Stimulated activated naive CD4-positive, alpha-beta T cell (primary cell): ENCODE results near the gene CTSL.

Experiments
- DNase-seq, 6 experiments: peaks; one replicate each; lab custom pipeline; 2025; lab: John Stamatoyannopoulos, UW

Gene CTSL

GRCh38 chr9:87701491-87701890, 24.4 kb upstream of the CTSL start:
- no peak for DNase-seq

- DNase-seq, result no peak
Observed at GRCh38 chr9:87701931-87702421, 23.9 kb upstream of the CTSL start.

GRCh38 chr9:87702921-87703320, 23.0 kb upstream of the CTSL start:
- no peak for DNase-seq

- DNase-seq, result no peak
Observed at GRCh38 chr9:87703636-87704276, 22.2 kb upstream of the CTSL start.

DNA sequence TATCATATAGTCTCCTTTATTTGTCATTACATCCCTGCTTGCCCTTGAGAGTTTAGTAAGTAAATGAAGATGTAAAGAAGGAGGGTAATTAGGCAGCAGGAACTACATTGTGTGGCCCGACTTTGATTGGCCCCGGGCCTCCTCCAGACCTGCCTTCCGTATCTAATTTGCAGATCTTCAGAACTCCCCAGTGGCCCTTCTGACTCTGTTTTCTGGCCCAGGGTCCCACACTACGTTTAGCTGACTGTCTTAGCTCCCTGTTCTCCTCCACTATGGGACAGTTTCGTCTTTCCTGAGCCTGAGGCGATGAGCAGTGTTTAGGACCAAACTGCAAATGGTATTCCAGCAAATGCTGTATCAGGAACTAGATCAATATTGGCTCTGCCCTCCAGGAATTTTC, 21.6 kb upstream of the CTSL start:
- no peak for DNase-seq

DNA sequence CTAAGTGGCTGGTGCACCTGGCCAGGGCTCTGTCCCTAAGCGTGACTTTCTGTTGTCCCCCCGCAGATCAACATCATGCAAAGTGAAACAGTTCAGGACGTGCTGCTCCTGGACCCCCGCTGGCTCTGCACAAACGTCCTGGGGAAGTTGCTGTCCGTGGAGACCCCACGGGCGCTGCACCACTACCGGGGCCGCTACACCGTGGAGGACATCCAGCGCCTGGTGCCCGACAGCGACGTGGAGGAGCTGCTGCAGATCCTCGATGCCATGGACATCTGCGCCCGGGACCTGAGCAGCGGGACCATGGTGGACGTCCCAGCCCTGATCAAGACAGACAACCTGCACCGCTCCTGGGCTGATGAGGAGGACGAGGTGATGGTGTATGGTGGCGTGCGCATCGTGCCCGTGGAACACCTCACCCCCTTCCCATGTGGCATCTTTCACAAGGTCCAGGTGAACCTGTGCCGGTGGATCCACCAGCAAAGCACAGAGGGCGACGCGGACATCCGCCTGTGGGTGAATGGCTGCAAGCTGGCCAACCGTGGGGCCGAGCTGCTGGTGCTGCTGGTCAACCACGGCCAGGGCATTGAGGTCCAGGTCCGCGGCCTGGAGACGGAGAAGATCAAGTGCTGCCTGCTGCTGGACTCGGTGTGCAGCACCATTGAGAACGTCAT, 19.7 kb upstream of the CTSL start:
- no peak for DNase-seq

DNA sequence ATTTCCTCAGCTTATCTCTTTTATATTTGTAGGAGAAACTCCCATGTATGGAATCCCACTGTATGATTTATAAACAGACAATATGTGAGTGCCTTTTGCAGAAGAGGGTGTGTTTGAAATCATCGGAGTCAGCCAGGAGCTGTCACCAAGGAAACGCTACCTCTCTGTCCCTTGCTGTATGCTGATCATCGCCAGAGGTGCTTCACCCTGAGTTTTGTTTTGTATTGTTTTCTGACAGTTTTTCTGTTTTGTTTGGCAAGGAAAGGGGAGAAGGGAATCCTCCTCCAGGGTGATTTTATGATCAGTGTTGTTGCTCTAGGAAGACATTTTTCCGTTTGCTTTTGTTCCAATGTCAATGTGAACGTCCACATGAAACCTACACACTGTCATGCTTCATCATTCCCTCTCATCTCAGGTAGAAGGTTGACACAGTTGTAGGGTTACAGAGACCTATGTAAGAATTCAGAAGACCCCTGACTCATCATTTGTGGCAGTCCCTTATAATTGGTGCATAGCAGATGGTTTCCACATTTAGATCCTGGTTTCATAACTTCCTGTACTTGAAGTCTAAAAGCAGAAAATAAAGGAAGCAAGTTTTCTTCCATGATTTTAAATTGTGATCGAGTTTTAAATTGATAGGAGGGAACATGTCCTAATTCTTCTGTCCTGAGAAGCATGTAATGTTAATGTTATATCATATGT, 18.0 kb upstream of the CTSL start:
- no peak for DNase-seq

DNA sequence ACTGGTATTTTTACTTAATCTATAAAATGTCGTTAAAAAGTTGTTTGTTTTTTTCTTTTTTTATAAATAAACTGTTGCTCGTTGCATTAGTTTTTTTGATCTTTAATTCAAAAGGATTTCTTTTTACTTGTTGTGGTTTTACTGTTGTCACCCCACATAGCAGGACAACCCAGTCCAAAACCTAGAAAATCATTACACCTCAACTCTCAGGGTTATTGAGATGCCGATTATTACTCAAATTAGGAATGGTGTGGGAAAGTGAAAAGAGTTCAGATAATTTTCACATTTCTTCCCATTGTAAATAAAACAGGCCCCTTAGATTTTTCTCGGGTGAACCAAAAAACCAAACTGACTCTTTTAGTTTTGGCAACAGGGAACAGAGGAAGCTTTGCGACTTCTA, 17.4 kb upstream of the CTSL start:
- no peak for DNase-seq

DNA sequence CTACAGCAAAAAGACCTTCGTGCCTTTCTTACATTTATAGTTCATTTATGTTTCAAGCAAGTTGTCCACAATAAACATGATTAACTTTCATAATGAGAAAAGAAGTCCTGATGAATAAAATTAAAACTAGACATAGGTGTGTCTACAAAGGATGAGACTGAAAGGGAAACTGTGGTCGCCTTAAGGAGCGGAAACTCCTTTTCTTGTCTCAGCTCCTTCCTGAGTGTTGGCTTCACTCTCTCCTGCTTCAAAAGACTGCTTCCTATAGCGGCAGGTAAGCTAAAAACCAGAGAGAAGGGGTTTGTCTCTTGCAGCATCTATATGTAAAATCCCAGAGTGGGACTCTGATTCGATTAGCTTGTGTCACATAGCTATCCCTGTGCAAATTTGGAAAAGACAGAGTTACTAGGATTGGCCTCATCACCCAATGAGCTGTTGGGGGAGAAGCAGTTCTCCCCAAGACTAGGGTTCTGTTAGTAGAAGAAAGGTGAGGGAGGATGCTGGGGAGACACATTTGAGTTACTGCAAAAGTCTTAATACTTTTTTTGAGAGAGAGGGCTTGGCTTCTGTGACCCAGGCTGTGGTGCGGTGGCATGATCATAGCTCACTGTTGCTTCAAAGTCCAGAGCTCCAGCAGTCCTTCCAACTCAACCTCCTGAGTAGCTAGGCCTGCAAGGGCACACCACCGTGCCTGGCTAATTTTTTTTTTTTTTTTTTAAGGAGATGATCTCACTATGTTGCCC, 16.8 kb upstream of the CTSL start:
- peak in 3 of 6 experiments; percentile 32 to 61 (median 50) for DNase-seq

- no peak for DNase-seq
Observed at GRCh38 chr9:87710443-87710842, 15.5 kb upstream of the CTSL start.

- no peak for DNase-seq
Observed at GRCh38 chr9:87711857-87712800, 13.8 kb upstream of the CTSL start.

DNA sequence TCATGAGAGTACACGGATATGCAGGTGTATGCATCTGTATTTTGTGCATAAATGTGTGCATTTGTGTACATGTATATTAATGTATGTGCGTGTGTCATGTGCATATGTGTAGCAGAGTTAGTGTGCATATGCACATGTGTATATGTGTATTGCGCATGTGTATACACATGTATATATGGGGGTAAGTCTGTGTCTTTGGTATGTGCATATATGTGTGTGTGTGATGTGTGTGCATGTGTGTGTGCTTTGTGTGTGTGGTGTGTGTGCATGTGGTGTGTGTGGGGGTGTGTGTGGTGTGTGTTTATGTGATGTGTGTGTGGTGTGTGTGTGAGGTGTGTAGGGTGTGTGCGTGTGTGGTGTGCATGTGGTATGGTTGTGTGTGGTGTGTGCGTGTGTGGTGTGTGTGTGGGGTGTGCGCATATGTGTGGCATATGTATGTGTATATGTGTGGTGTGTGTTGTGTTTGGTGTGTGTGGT, 13.1 kb upstream of the CTSL start:
- DNase-seq, result no peak

DNA sequence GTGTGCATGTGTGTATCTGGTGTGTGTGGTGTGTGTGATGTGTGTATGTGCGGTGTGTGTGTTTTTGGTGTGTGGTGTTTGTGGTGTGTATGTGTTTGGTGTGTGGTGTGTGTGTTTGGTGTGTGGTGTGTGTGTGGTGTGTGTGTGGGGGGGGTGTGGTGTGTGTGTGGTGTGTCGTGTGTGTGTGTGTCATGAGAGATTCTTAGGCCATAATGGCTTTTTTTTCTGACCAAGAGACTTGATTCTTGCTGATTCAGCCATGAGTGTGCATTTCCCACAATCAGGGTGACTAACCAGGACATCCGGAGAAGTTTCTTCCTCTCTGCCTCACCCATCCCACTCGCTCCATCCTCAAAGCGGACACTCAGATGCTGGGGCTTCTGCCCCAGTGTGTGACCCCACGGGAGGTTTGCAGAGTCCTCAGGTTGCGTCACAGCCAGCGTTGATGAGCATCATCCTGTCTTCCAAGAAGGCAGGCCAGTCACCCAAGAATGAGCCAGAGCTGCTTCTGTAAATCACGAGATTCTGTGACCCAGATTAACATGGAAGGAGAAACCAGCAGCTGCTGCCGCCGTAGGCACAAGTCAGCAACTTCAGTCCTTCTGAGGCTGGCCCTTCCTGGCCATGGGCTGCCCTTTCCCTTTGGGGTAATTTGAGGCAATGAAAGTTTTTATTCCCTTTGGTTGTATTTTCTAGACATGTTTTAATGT, 12.5 kb upstream of the CTSL start:
- no peak for DNase-seq

- no peak for DNase-seq
Observed at GRCh38 chr9:87713988-87714330, 12.0 kb upstream of the CTSL start.

GRCh38 chr9:87714819-87715218, 11.1 kb upstream of the CTSL start:
- no peak for DNase-seq

- no peak for DNase-seq
Observed at GRCh38 chr9:87716141-87716540, 9.8 kb upstream of the CTSL start.

- no peak for DNase-seq
Observed at GRCh38 chr9:87717456-87717855, 8.5 kb upstream of the CTSL start.

GRCh38 chr9:87718231-87718630, 7.7 kb upstream of the CTSL start:
- DNase-seq, result no peak

DNA sequence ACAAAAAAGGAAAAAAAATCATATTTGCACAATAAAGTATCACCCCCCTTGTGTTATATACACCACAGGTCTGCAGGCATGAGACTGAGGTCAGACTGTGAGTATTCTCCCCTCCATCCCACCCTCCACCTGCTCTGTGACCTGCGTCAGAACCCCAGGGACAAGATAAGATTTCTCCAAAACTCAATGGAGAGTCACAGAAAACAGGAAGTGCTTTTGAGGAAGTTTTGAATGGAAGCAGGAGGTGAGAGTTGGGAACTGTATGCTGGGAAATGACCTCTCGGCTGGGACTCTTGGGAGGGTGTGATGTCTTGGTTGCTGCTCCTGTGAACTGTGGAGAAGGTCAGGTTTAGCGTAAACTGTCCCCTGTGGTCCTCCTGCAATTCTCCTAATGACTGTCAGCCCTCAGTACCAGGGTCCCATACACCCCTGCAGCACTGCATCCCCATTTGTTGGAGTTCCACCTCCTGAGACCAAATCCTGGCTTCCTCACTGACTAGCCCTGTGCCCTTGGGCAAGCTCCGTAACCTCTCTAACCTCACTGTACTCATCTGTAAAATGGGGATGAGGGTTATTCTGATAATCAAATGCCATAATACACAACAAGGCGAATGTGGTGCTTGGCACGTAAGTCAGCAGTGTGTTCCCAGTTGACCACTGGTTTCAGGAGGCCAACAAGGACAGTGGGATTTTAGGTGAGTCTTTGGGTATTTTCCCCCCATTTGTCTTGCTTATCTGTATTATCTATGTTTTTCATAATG, 6.9 kb upstream of the CTSL start:
- no peak for DNase-seq

DNA sequence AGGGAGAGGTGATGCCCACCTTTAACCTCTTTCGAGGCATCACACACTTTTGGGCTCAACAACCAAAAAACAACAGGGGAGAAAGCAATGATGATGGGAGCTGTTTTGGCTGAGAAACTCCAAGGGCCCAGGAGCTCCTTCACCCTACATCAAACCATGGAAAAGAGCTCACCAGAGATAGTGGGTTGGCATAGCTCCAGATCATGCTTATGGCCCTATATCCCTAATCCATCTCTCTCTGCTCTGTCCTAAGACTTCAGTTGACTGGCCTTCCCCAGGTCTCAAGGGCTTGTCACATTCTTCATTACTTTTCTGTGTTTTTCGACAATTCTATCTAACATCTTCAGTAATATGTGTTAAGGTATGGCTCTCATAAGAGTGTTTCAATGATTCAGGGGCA, 5.7 kb upstream of the CTSL start:
- no peak for DNase-seq
